Muscle of leg (tissue), 9 donors: ENCODE measurements around the gene SELPLG. TPM values are rescaled to one million over a fixed set of nuclear protein-coding genes. Genes with fewer than 3 reads are reported as not detected.

Source experiments
- polyA plus RNA-seq, 8 donors: library from polyadenylated mRNA; unstranded; fragments of 120-200 nt; gene quantifications; one replicate each; pipeline versions ENCODE4 v1.2.1 to v1.2.3, GENCODE V29; 2013; ENCODE audit warnings: inconsistent platforms in 1 of 8, low replicate concordance in 1 of 8; ENCODE audit not compliant: insufficient read length in 8 of 8, insufficient read depth in 1 of 8
- total RNA-seq: library from RNA; stranded (reverse); fragments of 120-200 nt; gene quantifications from one replicate; pipeline ENCODE4 v1.2.4, GENCODE V29; 2013

The SELPLG gene
- total and polyA plus RNA-seq, 9 donors, result 2.8 to 5.5 (median 4.2) TPM

Other genes starting within 250 kb of the SELPLG start
- 2.5 TPM for gene FICD, start 118.6 kb downstream of the SELPLG start, total RNA-seq
- 1 to 10 TPM; 1.8 to 3.3 (median 2.5) TPM for gene FICD, start 118.6 kb downstream of the SELPLG start, polyA plus RNA-seq
- 39.7 TPM for gene SART3, start 72.7 kb downstream of the SELPLG start, total RNA-seq
- gene SART3, start 72.7 kb downstream of the SELPLG start, polyA plus RNA-seq, result 10 to 100 TPM; 30.8 to 41.4 (median 34.7) TPM
- gene ISCU, start 71.3 kb downstream of the SELPLG start, total RNA-seq, result 106 TPM
- 10 to 100 TPM; 77.4 to 90.4 (median 84.6) TPM for gene ISCU, start 71.3 kb downstream of the SELPLG start, polyA plus RNA-seq
- 50.8 TPM for gene TMEM119, start 35.8 kb downstream of the SELPLG start, total RNA-seq
- 10 to 100 TPM; 25.2 to 68.7 (median 41.6) TPM for gene TMEM119, start 35.8 kb downstream of the SELPLG start, polyA plus RNA-seq
- 56.1 TPM for gene CORO1C, start 97.6 kb upstream of the SELPLG start, total RNA-seq
- 100 to 1,000 TPM in 1 of 8 donors, 10 to 100 TPM in 7; 64.6 to 100 (median 72.3) TPM for gene CORO1C, start 97.6 kb upstream of the SELPLG start, polyA plus RNA-seq
- 7.5 TPM for gene SSH1, start 223.7 kb upstream of the SELPLG start, total RNA-seq
- gene SSH1, start 223.7 kb upstream of the SELPLG start, polyA plus RNA-seq, result 10 to 100 TPM; 12.1 to 20.8 (median 16.6) TPM
- gene DAO, start 246.2 kb upstream of the SELPLG start, total RNA-seq, result 0.09 TPM
- gene DAO, start 246.2 kb upstream of the SELPLG start, polyA plus RNA-seq, result under 1 TPM in 6 of 8 donors, not detected in 2; 0.12 to 0.52 (median 0.19) TPM